ENCODE data around the gene NRP1. TPM values are rescaled to one million over a fixed set of nuclear protein-coding genes. Genes with fewer than 3 reads are reported as not detected.

Gene NRP1
- total RNA-seq, 4 donors from 2014 or later, result 8.2 to 24.6 (median 18.7) TPM

DNA sequence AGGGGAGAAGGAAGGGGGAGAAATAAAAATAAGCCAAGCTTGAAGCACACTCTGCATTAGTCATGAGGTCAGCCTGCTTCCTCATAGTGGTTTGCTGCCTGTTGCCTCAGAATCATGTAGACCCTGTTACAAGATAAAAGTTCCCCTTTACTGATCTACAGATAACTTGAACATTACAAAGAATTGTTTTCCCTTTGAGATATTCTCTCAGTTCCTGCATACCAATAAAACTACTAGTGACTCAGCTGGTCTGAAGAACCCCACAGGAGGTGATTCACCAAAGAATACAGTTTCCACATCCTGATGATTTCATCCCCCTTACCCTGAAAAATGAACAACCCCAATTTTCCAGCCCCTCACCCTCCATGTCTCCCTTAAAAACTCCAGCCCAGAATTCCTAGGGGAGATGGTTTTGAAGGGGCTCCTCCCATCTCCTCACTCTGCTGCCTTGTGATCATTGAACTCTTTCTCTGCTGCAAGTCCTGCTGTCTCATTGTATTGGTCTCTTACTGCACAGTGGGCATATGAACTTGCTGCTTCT, 31.5 kb upstream of the NRP1 start:
- no peak overlapping the region for H3K4me3 ChIP-seq (ENCODE audit: low read depth, poor library complexity, severe bottlenecking)
- intact Hi-C loops (cut with DNase I; ENCODE audit: low total_unique reads), result no loop called here
- TF ChIP-seq, protein P1, sequence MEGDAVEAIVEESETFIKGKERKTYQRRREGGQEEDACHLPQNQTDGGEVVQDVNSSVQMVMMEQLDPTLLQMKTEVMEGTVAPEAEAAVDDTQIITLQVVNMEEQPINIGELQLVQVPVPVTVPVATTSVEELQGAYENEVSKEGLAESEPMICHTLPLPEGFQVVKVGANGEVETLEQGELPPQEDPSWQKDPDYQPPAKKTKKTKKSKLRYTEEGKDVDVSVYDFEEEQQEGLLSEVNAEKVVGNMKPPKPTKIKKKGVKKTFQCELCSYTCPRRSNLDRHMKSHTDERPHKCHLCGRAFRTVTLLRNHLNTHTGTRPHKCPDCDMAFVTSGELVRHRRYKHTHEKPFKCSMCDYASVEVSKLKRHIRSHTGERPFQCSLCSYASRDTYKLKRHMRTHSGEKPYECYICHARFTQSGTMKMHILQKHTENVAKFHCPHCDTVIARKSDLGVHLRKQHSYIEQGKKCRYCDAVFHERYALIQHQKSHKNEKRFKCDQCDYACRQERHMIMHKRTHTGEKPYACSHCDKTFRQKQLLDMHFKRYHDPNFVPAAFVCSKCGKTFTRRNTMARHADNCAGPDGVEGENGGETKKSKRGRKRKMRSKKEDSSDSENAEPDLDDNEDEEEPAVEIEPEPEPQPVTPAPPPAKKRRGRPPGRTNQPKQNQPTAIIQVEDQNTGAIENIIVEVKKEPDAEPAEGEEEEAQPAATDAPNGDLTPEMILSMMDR (IDR thresholded peaks at IDR 0.05), result no peak
- TF ChIP-seq POLR2A (IDR thresholded peaks at IDR 0.05), result no peak
- no peak for DNase-seq (ENCODE audit: low spot score in 2 of 2)

DNA sequence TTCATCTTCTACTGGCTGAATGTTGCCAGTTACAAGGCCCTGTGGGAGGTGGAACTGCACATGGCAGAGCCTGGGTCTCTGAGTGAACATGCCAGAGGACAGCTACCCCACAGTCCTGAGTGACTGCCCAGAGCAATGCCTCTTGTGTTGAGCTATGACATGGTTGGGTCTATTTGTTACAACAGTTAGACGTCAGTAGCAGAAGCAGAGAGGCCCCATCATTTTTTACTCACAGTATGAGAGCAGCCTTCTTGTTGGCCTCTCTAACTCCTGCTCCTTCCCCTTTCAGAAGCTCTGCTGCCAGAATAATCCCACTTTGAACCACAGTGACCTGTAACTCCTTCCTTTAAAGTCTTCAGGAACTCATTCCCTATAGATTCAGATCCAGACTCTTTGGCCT, 30.8 kb upstream of the NRP1 start:
- no peak overlapping the region for H3K4me3 ChIP-seq (ENCODE audit: low read depth, poor library complexity, severe bottlenecking)
- TF ChIP-seq, protein P1 (IDR thresholded peaks at IDR 0.05), result no peak
- DNase-seq (ENCODE audit: low spot score in 2 of 2), result no peak
- intact Hi-C loops (cut with DNase I; ENCODE audit: low total_unique reads), result no loop called here
- WGBS, 2 donors, result 67 to 77% methylated on average over 1 of the region's 1 CpG

DNA sequence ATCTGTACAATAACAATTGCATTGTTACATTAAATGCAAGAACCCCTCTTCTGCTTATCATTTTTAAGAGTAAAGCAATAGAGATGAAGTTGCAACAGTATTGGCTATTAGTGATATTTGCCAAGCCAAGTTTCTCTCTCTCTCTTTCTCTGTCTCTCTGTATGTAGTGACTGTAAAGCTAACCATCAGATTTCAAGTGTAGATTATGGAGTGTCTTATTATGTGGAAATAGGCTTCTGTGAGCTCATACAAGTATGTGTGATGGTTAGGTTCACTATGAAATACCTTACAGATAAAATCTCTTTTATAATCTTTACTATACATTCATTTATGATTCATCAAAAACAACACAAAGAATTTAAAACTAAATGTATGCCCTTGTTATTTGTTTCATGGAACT, 28.6 kb upstream of the NRP1 start:
- intact Hi-C loops (cut with DNase I; ENCODE audit: low total_unique reads), result no loop called here
- TF ChIP-seq POLR2A (IDR thresholded peaks at IDR 0.05), result no peak
- TF ChIP-seq, protein P1 (IDR thresholded peaks at IDR 0.05), result no peak
- no peak for DNase-seq (ENCODE audit: low spot score in 2 of 2)
- H3K4me3 ChIP-seq (ENCODE audit: low read depth, poor library complexity, severe bottlenecking), result no peak overlapping the region

DNA sequence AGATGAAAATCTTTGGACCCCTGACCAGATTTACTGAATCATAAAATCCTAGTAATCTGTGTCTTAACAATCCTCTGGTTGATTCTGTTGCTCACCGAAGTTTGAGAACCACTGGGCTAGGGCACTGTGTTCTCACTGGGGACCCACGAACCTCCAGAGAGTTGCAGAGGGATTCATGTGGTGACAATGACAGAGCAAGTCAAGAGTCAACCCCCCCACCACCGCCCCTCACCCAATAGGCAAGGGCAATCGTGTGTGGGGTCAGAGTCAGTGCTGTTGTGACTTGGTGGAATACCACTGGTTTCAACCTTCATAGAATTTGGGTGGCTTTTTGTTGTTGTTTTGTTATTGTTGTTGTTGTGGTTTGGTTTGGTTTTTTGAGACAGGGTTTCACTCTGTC, 23.5 kb upstream of the NRP1 start:
- TF ChIP-seq, protein P1 (IDR thresholded peaks at IDR 0.05), result no peak
- no peak for TF ChIP-seq POLR2A (IDR thresholded peaks at IDR 0.05)
- 68 to 70% methylated on average over 4 of the region's 4 CpGs for WGBS, 2 donors
- H3K4me3 ChIP-seq (ENCODE audit: low read depth, poor library complexity, severe bottlenecking), result no peak overlapping the region
- no peak for DNase-seq (ENCODE audit: low spot score in 2 of 2)
- intact Hi-C loops (cut with DNase I; ENCODE audit: low total_unique reads), result no loop called here

DNA sequence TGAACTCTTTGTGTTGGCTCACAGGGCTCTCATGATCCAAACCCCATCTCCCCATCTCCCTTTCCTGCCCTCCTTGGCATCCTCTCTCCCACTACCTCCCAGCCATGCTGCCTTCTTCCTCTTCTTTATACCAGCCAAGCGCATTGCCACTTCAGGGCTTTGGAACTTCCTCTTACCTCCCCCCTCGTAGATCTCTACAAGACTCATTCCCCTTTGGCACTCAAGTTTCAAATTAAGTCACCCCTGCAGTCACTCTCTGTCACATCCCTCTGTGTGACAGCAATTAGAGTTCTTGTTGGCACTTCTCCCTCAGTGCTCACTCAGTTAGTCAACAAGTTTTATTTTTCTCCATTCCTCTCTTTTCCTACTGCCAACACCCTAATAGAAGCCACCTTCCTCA, 20.8 kb upstream of the NRP1 start:
- no peak overlapping the region for H3K4me3 ChIP-seq (ENCODE audit: low read depth, poor library complexity, severe bottlenecking)
- WGBS, 2 donors, result 55 to 61% methylated on average over 2 of the region's 2 CpGs
- DNase-seq (ENCODE audit: low spot score in 2 of 2), result peak in 1 of 2 donors; percentile 25
- intact Hi-C loops (cut with DNase I; ENCODE audit: low total_unique reads), result no loop called here
- no peak for TF ChIP-seq POLR2A (IDR thresholded peaks at IDR 0.05)
- TF ChIP-seq, protein P1 (IDR thresholded peaks at IDR 0.05), result no peak

DNA sequence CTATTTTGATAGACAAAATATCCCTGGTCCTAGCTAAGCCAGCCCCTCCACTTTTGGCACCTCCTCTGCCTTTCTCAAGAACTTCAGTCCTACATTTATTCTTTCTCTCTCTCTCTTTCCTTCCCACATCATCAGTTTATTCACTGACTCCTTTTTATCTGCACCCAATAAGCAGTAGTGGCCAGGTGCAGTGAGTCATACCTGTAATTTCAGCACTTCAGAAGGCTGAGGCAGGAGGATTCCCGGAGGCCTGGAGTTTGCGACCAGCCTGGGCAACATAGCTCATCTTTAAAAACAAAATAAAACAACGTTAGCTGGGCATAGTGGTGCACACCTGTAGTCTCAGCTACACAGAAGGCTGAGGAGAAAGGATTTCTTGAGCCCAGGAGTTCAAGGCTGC, 19.4 kb upstream of the NRP1 start:
- TF ChIP-seq, protein P1 (IDR thresholded peaks at IDR 0.05), result no peak
- 62 to 67% methylated on average over 3 of the region's 3 CpGs for WGBS, 2 donors
- DNase-seq (ENCODE audit: low spot score in 2 of 2), result no peak
- H3K4me3 ChIP-seq (ENCODE audit: low read depth, poor library complexity, severe bottlenecking), result no peak overlapping the region
- intact Hi-C loops (cut with DNase I; ENCODE audit: low total_unique reads), result no loop called here

Data from lower leg skin (tissue), 4 donors.